RPMI7951 (cell line): ENCODE measurements around the gene R3HDM4. TPM values are rescaled to one million over a fixed set of nuclear protein-coding genes. Genes with fewer than 3 reads are reported as not detected.
A peak's percentile ranks its signal among the peaks of the same experiment; 100 is the strongest.
"Not testable (repeated sequence)": the region's sequence is repeated elsewhere in the genome, so short reads cannot be mapped to it uniquely, and the experiment has no call there.

ENCODE experiments used
- DNase-seq: peaks from one replicate; pipeline ENCODE4 v3.0.0-alpha.2; 2012; ENCODE audit warnings: low read depth
- total RNA-seq: library from RNA; depleted of rRNA; stranded (reverse); fragments of >200 nt; shearing (Covaris generic); gene quantifications from 2 replicates; pipeline ENCODE4 v1.2.3, GENCODE V29; 2014; rRNA removed

Gene R3HDM4
- total RNA-seq, 1 experiment from 2014 or later: 19.7 TPM

GRCh38 chr19:858284-858683, 54.7 kb downstream of the R3HDM4 start:
- no peak for DNase-seq

GRCh38 chr19:855566-856120, 57.4 kb downstream of the R3HDM4 start:
- no peak for DNase-seq

- DNase-seq: no peak
Observed at GRCh38 chr19:855142-855541, 57.9 kb downstream of the R3HDM4 start.

- DNase-seq: no peak
Observed at GRCh38 chr19:854549-854948, 58.5 kb downstream of the R3HDM4 start.

- DNase-seq: not testable (repeated sequence)
Observed at GRCh38 chr19:853614-854220, 59.3 kb downstream of the R3HDM4 start.

GRCh38 chr19:853014-853585, 59.9 kb downstream of the R3HDM4 start:
- DNase-seq: no peak

- DNase-seq: no peak
Observed at GRCh38 chr19:852136-853013, 60.6 kb downstream of the R3HDM4 start, which contains the start of gene ELANE. Gene ELANE, plus strand, starts transcription at chr19:852303. Its CDS starts 26 bp downstream, at chr19:852329.

- no peak for DNase-seq
Observed at GRCh38 chr19:850979-851335, 62.1 kb downstream of the R3HDM4 start.

- peak; percentile 96 for DNase-seq
Observed at GRCh38 chr19:850221-850978, 62.6 kb downstream of the R3HDM4 start.

GRCh38 chr19:849195-849594, 63.8 kb downstream of the R3HDM4 start:
- not testable (repeated sequence) for DNase-seq

- no peak for DNase-seq
Observed at GRCh38 chr19:848386-848921, 64.6 kb downstream of the R3HDM4 start.

Other genes with a start within 250 kb of the R3HDM4 start
- gene FSTL3, start 236.8 kb downstream of the R3HDM4 start, total RNA-seq: 4.4 and 19.8 TPM in 2 replicates
- not detected in 2 replicates for gene PRSS57, start 217.8 kb downstream of the R3HDM4 start, total RNA-seq
- gene PALM, start 204.3 kb downstream of the R3HDM4 start, total RNA-seq: 0.10 TPM in 1 of 2 replicates, not detected in the other
- not detected in 2 replicates for gene MISP, start 162.1 kb downstream of the R3HDM4 start, total RNA-seq
- gene PTBP1, start 115.8 kb downstream of the R3HDM4 start, total RNA-seq: 112 and 121 TPM in 2 replicates
- gene PLPPR3, start 91.3 kb downstream of the R3HDM4 start, total RNA-seq: not detected in 2 replicates
- gene AZU1, start 85.4 kb downstream of the R3HDM4 start, total RNA-seq: not detected in 2 replicates
- not detected in 2 replicates for gene PRTN3, start 72.2 kb downstream of the R3HDM4 start, total RNA-seq
- gene ELANE, start 60.9 kb downstream of the R3HDM4 start, total RNA-seq: not detected in 2 replicates
- 0.29 and 0.60 TPM in 2 replicates for gene CFD, start 53.6 kb downstream of the R3HDM4 start, total RNA-seq
- gene MED16, start 20.0 kb downstream of the R3HDM4 start, total RNA-seq: 15.1 and 16.5 TPM in 2 replicates
- not detected in 2 replicates for gene RNU6-9, start 19.7 kb downstream of the R3HDM4 start, total RNA-seq
- not detected in 2 replicates for gene KISS1R, start 4.1 kb upstream of the R3HDM4 start, total RNA-seq
- 5.3 and 5.6 TPM in 2 replicates for gene ARID3A, start 12.8 kb upstream of the R3HDM4 start, total RNA-seq
- gene WDR18, start 71.1 kb upstream of the R3HDM4 start, total RNA-seq: 47.7 and 67.0 TPM in 2 replicates
- gene GRIN3B, start 87.2 kb upstream of the R3HDM4 start, total RNA-seq: 0.20 and 0.24 TPM in 2 replicates
- 46.9 and 58.0 TPM in 2 replicates for gene TMEM259, start 107.9 kb upstream of the R3HDM4 start, total RNA-seq
- not detected in 2 replicates for gene RNU6-2, start 108.3 kb upstream of the R3HDM4 start, total RNA-seq
- gene CNN2, start 113.4 kb upstream of the R3HDM4 start, total RNA-seq: 179 and 199 TPM in 2 replicates
- 1.5 and 3.4 TPM in 2 replicates for gene ABCA7, start 126.9 kb upstream of the R3HDM4 start, total RNA-seq
- 0.98 and 1.3 TPM in 2 replicates for gene ARHGAP45, start 153.9 kb upstream of the R3HDM4 start, total RNA-seq
- gene POLR2E, start 182.2 kb upstream of the R3HDM4 start, total RNA-seq: 128 and 158 TPM in 2 replicates
- gene GPX4, start 190.8 kb upstream of the R3HDM4 start, total RNA-seq: 386 and 470 TPM in 2 replicates